Measurements from ENCODE around the gene TLDC2.

The TLDC2 gene

DNA sequence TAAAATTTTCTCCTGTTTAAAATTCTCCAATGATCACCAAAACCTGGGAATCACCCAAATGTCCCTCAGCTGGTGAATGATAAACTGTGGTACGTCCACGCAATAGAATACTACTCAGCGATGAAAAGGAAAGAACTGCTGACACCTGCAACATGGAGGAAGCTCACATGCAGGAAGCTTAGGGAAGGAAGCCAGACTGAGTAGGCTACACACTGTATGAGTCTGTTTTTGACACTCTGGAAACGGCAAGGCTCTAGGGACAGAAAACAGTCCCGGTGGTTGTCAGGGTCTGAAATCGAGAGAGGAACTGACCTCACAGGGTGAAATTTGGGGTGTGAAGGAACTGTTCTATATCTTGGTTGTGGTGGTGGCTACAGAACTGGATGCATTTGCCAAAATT lies 25.2 kb upstream of the TLDC2 start:
- DNase-seq, result no peak

GRCh38 chr20:36851490-36851889 lies 24.4 kb upstream of the TLDC2 start:
- DNase-seq, result no peak

- no peak for DNase-seq
Measured at GRCh38 chr20:36852187-36852586, 23.8 kb upstream of the TLDC2 start.

DNA sequence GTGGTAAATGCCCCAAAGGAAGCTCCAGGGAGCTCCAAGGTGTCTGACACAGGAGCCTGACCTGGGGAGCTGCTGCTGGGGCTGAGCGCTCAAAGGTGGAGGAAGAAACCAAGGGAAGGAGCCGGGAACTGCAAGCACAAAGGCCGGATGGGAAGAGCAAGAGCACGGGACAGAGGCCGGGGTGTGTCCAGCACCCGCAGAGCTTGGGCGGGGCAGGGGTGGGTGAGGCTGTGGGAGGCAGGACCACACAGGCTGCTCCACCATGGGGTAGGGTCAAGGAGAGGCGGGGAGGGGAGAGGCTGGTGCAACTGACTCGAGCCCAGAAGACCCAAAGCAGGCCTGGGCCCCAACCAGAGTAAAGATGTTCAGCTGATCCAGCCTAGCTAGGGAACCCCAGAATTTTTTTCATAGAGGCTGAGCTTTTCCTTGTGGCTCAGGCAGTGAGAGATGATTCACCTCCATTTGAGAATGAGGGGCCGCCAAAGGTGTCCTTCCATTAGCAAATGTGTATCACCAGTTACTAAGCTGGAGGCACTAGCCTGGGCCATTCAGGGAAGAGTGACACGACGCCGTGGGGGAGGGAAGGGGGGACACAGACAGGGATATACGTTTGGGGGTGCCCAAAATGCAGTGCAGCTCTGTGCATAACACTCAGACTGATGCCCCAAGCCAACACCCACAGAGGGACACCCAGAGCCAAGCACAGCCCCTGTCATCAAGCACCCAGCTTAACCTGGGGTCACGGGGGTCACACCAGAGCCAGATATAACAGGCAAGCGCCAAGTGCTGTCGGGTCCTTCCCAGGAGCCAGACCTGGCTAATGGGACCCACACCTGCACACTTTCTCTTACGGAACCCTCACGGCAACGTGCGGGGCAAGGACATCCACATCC lies 21.3 kb upstream of the TLDC2 start:
- DNase-seq, result no peak

DNA sequence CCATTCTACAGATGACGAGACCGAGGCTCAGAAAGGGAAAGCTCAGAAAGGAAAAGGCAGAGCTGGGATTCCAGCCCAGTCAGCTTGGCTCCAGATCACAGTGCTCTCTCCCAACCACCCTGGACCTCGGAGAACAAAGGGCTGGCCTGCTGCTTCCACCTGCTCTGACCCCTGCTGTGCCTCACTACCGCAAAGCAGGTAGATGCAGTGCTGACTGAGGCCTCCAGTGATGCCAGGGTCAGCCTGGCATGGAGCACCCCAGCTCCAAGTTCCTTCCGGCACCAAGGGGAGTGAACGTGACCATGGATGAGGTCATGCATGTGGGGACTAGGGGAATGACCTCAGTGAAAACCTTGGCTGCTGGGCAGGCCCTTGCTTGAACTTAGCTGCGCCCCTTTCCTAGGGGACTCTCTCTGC lies 20.7 kb upstream of the TLDC2 start:
- DNase-seq, result no peak

- DNase-seq, result no peak
Measured at GRCh38 chr20:36856195-36856594, 19.7 kb upstream of the TLDC2 start.

- no peak for DNase-seq
Measured at GRCh38 chr20:36856691-36857635, 19.0 kb upstream of the TLDC2 start.

DNA sequence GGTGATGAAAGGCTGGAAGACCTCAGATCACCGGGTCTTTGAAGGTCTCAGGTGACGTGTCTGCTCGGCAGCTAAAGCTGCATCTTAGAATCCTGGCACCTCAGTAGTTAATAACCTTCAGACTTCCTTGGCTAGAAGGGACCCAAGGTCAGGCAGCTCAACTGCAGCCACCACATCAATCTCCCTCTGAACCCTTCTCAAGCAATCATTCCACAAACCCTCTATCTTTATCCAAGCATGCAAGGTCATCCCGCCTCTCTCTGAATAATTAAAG lies 16.7 kb upstream of the TLDC2 start:
- DNase-seq, result no peak

- DNase-seq, result no peak
Measured at GRCh38 chr20:36859700-36860330, 16.1 kb upstream of the TLDC2 start.

DNA sequence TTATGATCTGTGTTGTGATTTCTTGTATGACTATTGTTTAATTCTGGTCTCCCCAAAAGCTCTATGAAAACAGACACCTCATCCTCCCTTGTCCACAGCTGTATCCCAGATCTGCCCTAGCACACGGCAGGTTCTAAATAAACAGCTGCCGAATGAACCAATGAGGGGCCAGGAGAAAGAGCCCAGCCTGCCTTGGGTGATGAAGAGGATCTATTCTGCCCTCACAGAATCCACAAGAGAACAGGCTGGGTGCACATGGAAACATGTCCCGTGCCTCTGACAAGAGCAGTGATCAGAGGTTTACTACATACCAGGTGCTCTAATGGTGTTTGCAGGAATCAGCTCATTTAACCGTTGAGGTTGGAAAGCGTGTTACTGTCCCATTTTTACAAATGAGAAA lies 15.6 kb upstream of the TLDC2 start:
- DNase-seq, result no peak

- DNase-seq, result no peak
Measured at GRCh38 chr20:36860811-36861624, 14.9 kb upstream of the TLDC2 start.

DNA sequence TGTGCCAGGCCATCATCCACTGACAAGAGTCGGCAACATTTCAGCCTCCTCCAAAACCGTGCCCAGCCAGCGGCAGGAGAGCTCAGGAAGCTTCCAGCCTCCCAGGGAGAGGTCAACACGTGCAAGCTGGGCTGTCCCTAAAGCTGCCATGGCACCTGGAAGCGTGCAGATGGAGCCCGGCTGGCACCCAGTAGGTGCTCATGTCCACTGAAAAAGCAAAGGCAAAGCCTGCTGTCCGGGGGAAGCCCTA lies 14.4 kb upstream of the TLDC2 start:
- no peak for DNase-seq

DNA sequence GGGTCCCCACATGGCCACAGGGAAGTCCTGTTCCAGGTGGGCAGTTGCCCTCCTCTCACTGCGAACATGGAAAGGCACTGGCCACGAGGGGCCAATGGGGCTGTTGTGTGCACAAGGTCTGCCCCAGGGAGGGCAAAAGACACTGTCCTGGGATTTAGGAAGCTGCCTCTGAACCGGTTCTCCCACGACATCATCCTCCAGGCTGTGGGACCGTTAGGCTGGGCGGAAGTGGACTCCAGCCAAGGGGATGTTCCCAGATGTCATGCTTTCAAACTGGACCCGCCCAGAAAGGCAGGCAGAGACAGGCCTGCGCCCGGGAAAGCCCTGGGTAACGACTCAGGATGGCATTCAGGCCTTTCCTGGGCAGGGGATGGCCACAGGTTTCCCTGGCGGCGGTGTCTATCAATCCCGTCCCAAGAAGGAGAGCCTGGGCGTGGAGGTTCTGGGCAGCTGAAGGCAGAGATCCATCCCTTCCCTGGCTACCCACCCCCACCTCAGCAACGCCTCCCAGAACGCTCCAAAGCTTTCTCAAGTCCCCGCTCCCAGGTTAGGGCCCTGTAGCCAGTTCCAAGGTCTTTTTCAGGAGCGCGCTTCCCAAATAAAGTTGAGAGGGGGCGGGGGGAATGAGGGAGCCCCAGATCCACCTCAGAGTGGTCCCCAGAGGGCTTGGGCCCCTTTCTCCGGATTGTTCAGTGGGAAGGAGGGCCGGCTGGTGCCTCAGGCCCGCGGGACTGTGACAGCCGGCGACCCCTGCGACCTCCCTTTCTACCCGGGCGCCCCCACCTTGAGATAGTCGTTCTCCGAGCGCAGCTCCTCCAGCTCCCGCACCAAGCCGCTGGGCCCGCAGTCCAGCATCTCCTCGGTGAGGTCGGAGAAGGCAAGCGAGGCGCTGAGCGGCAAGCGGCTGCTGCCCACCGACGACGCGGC lies 13.8 kb upstream of the TLDC2 start:
- peak; percentile 60 for DNase-seq

GRCh38 chr20:36862857-36863668 lies 12.9 kb upstream of the TLDC2 start:
- no peak for DNase-seq

DNA sequence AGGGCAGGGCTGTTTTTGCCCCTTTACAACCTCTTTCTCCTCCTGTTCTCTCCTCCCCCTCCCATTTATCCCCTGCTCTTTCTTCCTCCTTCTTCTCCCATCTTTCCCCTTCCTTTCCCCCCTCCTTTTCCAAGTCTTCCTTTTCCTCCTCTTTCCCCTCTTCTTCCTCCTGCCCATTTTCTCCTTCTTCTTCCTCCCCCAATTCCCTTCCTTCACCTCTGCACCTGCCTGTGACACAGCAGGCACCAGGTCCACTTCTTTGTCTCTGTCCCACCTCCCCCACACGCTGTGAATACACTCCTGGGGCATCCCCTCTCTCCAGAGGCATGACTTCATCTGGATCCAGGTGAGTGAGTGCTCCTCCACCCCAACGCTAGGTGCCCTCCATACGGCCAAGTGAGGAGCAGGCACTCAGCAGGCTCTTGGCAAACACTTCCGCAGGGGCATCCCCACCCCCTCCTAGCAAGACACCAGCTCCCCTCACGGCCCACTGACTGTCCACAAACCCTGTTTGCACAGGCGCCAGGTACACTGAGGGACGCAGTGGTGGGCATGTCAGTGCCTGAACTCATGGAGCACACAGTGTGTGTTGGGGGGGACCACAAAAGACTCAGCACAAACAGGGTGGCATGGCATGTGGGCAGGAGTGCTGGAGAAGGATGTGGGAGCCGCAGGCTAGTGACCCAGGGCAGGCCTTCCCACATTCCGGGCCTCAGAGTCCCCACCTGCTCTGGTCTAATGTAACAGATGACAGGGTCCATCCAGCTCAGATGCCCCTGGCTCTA lies 10.7 kb upstream of the TLDC2 start:
- no peak for DNase-seq

DNA sequence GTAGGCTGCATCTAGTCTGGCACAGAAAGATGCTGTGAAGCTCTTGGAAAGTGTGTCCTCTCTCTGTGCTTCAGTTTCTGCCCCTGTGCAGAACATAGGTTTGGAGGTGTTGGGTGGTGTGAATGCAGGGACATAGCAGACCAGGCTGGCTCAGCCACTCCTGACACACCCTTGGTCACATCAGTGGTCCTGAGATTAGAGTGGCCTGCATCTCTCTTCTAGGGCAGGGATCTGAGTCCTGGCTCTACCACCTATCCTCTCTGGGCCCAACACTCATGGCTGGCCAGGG lies 10.1 kb upstream of the TLDC2 start:
- no peak for DNase-seq

DNA sequence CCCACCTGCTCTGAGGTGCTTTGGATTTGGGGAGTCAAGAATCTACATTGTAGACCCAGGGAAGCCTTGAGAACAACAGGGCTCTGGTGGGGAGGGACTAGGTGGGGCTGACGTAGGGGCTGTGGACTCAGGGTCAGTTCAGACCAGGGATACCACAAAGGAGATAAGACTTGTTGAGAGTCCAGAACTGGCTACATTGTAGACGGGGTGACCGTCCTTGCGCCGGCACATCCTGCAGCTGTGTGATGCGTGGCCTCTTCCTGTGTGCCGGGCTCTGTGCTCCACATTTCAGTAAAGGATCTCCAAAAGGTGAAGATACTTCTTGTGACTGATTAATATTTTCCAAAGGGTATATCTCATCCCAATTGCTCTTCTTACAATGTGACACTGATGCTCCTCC lies 9.8 kb upstream of the TLDC2 start:
- no peak for DNase-seq

DNA sequence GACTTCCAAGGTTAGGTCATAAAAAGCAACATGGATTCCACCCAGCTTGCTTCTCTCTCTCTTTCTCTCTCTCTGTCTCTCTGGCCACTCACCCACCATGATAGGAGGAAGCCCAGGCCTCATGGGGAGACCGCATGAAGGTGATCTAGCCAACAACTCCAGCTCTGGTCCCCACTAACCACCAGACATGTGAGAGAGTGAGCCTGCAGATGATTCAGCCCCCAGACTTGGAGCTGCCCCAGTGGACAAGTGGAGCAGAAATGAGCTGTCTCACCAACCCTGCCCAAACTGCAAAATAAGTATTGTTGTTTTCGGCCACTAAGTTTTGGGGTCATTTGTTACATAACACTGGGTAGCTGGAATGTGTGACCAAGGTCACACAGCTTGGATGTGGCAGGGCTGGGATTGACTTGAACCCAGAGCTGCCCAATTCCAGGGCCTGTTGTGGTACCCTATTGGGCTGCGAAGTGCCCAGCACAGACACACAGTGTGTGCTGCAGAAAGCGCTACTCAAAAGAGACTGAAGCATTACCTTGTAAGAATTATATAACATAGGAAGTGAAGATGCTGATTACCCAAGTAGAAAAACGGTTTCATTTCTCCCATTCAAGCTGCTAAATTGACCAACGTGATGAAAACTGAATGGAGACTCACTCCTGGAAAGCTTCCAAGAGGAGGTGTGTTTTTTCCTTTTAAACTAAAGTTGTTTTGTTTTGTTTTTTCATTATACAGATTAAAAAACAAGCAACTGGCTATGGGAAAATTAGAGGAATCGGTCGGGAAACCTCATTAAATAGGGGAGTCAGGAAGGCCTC lies 9.1 kb upstream of the TLDC2 start:
- DNase-seq, result no peak

Data from SHP77 treated with DMSO at 0.1 percent for 48 hours (cell line).